ENCODE measurements around the gene ATR.
A peak's percentile ranks its signal among the peaks of the same experiment; 100 is the strongest.
"Not testable (repeated sequence)": the region's sequence is repeated elsewhere in the genome, so short reads cannot be mapped to it uniquely, and the experiment has no call there.

Gene ATR

GRCh38 chr3:142586803-142587406 lies 8.4 kb upstream of the ATR start:
- H3K4me2 ChIP-seq (ENCODE audit: low read length) = no peak overlapping the region
- H2AFZ ChIP-seq (ENCODE audit: low read depth, low read length) = no peak overlapping the region
- no peaks in the 10 kb centered on the region for H4K20me1 ChIP-seq (ENCODE audit: insufficient read depth, low read length)
- H3K79me2 ChIP-seq (ENCODE audit: low read length) = no peaks in the 10 kb centered on the region
- TF ChIP-seq EZH2phosphoT487 (IDR thresholded peaks at IDR 0.05; ENCODE audit: low read depth) (no peak), CTCF (IDR thresholded peaks at IDR 0.05; ENCODE audit: low read depth, low read length) (peak; percentile 75)
- H3K4me3 ChIP-seq (ENCODE audit: low read length) = no peak overlapping the region
- peaks cover 26% of the 10 kb centered on the region for H3K27me3 ChIP-seq (ENCODE audit: low read depth, low read length)
- no peaks in the 10 kb centered on the region for H3K9me3 ChIP-seq (ENCODE audit: insufficient read depth, low read length)
- H3K9ac ChIP-seq (ENCODE audit: low read length) = no peak overlapping the region
- no peaks in the 10 kb centered on the region for H3K4me1 ChIP-seq (ENCODE audit: low read length)
- H3K27ac ChIP-seq (ENCODE audit: low read length) = no peak overlapping the region
- no peaks in the 10 kb centered on the region for H3K36me3 ChIP-seq (replicated peaks; ENCODE audit: low read depth, low read length)

DNA sequence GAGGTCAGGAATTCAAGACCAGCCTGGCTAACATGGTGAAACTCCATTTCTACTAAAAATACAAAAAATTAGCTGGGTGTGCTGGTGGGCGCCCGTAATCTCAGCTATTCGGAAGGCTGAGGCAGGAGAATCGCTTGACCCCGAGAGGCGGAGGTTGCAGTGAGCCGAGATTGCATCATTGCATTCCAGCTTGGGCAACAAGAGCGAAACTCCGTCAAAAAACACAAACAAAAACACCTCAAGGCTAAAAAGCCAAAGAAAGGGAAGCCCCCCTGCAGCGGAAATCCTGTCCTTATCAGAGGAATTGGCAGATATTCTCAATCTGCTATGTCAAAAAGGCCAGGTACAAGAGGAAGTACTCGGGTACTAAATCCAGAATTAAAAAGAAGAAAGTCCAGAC lies 2.5 kb upstream of the ATR start:
- H3K4me3 ChIP-seq (ENCODE audit: low read length); H3K9me3 ChIP-seq (ENCODE audit: insufficient read depth, low read length); H3K27ac ChIP-seq (ENCODE audit: low read length); H3K9ac ChIP-seq (ENCODE audit: low read length); H3K4me2 ChIP-seq (ENCODE audit: low read length); H3K36me3 ChIP-seq (replicated peaks; ENCODE audit: low read depth, low read length); H4K20me1 ChIP-seq (ENCODE audit: insufficient read depth, low read length); H2AFZ ChIP-seq (ENCODE audit: low read depth, low read length): not testable (repeated sequence)
- Histone ChIP-seq H3K27me3 (ENCODE audit: low read depth, low read length) (peaks cover 17% of the 10 kb centered on the region), H3K4me1 (ENCODE audit: low read length) (peaks cover 16% of the 10 kb centered on the region), H3K79me2 (ENCODE audit: low read length) (peaks cover 28% of the 10 kb centered on the region)

- H4K20me1 ChIP-seq (ENCODE audit: insufficient read depth, low read length) = 0 out of 2 replicates have a peak, but pooled peaks cover 2% of the 10 kb centered on the region
- no peaks in the 10 kb centered on the region for H3K9me3 ChIP-seq (ENCODE audit: insufficient read depth, low read length)
- TF ChIP-seq CTCF (IDR thresholded peaks at IDR 0.05; ENCODE audit: low read depth, low read length) (no peak), EZH2phosphoT487 (IDR thresholded peaks at IDR 0.05; ENCODE audit: low read depth) (no peak)
- peaks cover 4% of the 10 kb centered on the region for H3K36me3 ChIP-seq (replicated peaks; ENCODE audit: low read depth, low read length)
- no peak overlapping the region for H3K4me3 ChIP-seq (ENCODE audit: low read length)
- peaks cover 20% of the 10 kb centered on the region for H3K4me1 ChIP-seq (ENCODE audit: low read length)
- no peak overlapping the region for H2AFZ ChIP-seq (ENCODE audit: low read depth, low read length)
- H3K4me2 ChIP-seq (ENCODE audit: low read length) = no peak overlapping the region; the same call in 1 of the 2 replicates
- peaks cover 38% of the 10 kb centered on the region for H3K79me2 ChIP-seq (ENCODE audit: low read length)
- H3K9ac ChIP-seq (ENCODE audit: low read length) = no peak overlapping the region
- peaks cover 17% of the 10 kb centered on the region for H3K27me3 ChIP-seq (ENCODE audit: low read depth, low read length)
- H3K27ac ChIP-seq (ENCODE audit: low read length) = no peak overlapping the region
Measured at GRCh38 chr3:142580061-142580423, 1.5 kb upstream of the ATR start.

DNA sequence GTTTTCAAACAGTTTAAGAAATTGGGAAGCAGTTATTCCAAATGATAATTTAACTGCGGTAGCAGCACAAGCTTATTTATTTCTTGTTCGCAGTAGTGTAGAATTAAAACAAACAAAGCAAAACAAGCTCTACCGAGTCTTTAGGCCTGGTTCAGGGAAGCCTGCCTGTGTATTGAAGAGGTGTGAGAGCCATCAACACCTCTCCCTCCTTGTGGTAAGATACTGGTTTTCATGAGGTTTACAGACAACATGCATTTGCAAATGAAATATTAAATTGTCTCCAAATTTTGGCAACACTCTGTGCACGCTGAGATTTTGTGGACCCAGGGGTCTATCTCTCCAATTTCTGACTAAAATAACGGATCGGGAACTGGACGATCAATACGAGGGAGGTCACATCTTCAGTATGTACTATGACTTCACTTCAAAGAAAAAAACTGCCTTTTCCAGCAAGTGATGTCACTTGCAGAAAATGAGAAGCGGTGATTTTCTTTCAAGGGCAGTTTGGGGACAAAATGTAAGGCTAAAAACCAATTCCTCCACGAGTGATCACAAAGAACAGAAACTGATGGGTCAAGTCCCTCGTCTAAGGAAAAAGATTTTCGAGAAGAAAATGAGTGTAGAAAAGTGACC lies 721 bp downstream of the ATR start:
- peak overlapping the region; percentile 97 for H3K4me2 ChIP-seq (ENCODE audit: low read length)
- H2AFZ ChIP-seq (ENCODE audit: low read depth, low read length) = 0 out of 2 replicates have a peak overlapping the region, but pooled peaks have one; percentile 37
- H3K4me3 ChIP-seq (ENCODE audit: low read length) = peak overlapping the region; percentile 94
- peaks cover 20% of the 10 kb centered on the region for H3K4me1 ChIP-seq (ENCODE audit: low read length)
- peaks cover 60% of the 10 kb centered on the region for H3K79me2 ChIP-seq (ENCODE audit: low read length)
- H4K20me1 ChIP-seq (ENCODE audit: insufficient read depth, low read length) = 0 out of 2 replicates have a peak, but pooled peaks cover 2% of the 10 kb centered on the region
- H3K36me3 ChIP-seq (replicated peaks; ENCODE audit: low read depth, low read length) = peaks cover 8% of the 10 kb centered on the region
- peak overlapping the region; percentile 87 for H3K9ac ChIP-seq (ENCODE audit: low read length)
- H3K9me3 ChIP-seq (ENCODE audit: insufficient read depth, low read length) = no peaks in the 10 kb centered on the region
- peak overlapping the region; percentile 31 for H3K27ac ChIP-seq (ENCODE audit: low read length)
- TF ChIP-seq EZH2phosphoT487 (IDR thresholded peaks at IDR 0.05; ENCODE audit: low read depth) = no peak
- no peak for TF ChIP-seq CTCF (IDR thresholded peaks at IDR 0.05; ENCODE audit: low read depth, low read length)
- peaks cover 7% of the 10 kb centered on the region for H3K27me3 ChIP-seq (ENCODE audit: low read depth, low read length)

All from OCI-LY3 (cell line).